SK-N-MC (cell line): Measurements from ENCODE around the gene DYNLT2.

Source experiments
- EZH2 ChIP-seq: fragments of 200-600 bp; sonication (generic); IDR thresholded peaks from one replicate; pipeline ENCODE4 v1.6.1; 2017; ENCODE audit warnings: antibody characterized with exemption
- FOXP2 ChIP-seq: optimal IDR thresholded peaks from 2 replicates; pipeline ENCODE3; 2011; ENCODE audit warnings: mild to moderate bottlenecking, moderate library complexity; ENCODE audit not compliant: insufficient read depth; ENCODE audit errors: extremely low read length, control extremely low read depth
- POLR2AphosphoS5 ChIP-seq: IDR thresholded peaks from 2 replicates; pipeline ENCODE4 v1.6.1; 2012; ENCODE audit warnings: mild to moderate bottlenecking, low read depth, low read length, borderline replicate concordance

GRCh38 chr6:169701311-169701953 lies 49.9 kb downstream of the DYNLT2 start:
- TF ChIP-seq POLR2AphosphoS5 (no peak), EZH2 (no peak), FOXP2 (no peak)
